Stimulated activated naive CD4-positive, alpha-beta T cell treated with Interleukin-2 at 50 U/mL for 16 hours (primary cell): ENCODE data around the gene CHRNA9.
"Not testable (repeated sequence)": the region's sequence is repeated elsewhere in the genome, so short reads cannot be mapped to it uniquely, and the experiment has no call there.

ENCODE experiments used
- DNase-seq: peaks from one replicate; lab custom pipeline; 2025; lab: John Stamatoyannopoulos, UW

The CHRNA9 gene

GRCh38 chr4:40380647-40381046 is 45.5 kb downstream of the CHRNA9 start:
- DNase-seq, result no peak

- no peak for DNase-seq
These were observed 53.1 kb downstream of the CHRNA9 start for GRCh38 chr4:40388239-40388638.

GRCh38 chr4:40389986-40390385 is 54.9 kb downstream of the CHRNA9 start:
- no peak for DNase-seq

GRCh38 chr4:40392241-40392640 is 57.1 kb downstream of the CHRNA9 start:
- not testable (repeated sequence) for DNase-seq

- no peak for DNase-seq
These were observed 59.1 kb downstream of the CHRNA9 start for GRCh38 chr4:40394236-40394635.

GRCh38 chr4:40395166-40395900 is 60.2 kb downstream of the CHRNA9 start:
- DNase-seq, result no peak

GRCh38 chr4:40395908-40396793 is 61.0 kb downstream of the CHRNA9 start:
- no peak for DNase-seq

- no peak for DNase-seq
These were observed 64.4 kb downstream of the CHRNA9 start for GRCh38 chr4:40399578-40399977.

- no peak for DNase-seq
These were observed 66.0 kb downstream of the CHRNA9 start for GRCh38 chr4:40401096-40401495.

- DNase-seq, result no peak
These were observed 66.5 kb downstream of the CHRNA9 start for GRCh38 chr4:40401631-40402030.

GRCh38 chr4:40402556-40402955 is 67.4 kb downstream of the CHRNA9 start:
- DNase-seq, result no peak

GRCh38 chr4:40403081-40403480 is 67.9 kb downstream of the CHRNA9 start:
- no peak for DNase-seq
